ENCODE results near the gene SH3BP5L.

SH3BP5L gene

DNA sequence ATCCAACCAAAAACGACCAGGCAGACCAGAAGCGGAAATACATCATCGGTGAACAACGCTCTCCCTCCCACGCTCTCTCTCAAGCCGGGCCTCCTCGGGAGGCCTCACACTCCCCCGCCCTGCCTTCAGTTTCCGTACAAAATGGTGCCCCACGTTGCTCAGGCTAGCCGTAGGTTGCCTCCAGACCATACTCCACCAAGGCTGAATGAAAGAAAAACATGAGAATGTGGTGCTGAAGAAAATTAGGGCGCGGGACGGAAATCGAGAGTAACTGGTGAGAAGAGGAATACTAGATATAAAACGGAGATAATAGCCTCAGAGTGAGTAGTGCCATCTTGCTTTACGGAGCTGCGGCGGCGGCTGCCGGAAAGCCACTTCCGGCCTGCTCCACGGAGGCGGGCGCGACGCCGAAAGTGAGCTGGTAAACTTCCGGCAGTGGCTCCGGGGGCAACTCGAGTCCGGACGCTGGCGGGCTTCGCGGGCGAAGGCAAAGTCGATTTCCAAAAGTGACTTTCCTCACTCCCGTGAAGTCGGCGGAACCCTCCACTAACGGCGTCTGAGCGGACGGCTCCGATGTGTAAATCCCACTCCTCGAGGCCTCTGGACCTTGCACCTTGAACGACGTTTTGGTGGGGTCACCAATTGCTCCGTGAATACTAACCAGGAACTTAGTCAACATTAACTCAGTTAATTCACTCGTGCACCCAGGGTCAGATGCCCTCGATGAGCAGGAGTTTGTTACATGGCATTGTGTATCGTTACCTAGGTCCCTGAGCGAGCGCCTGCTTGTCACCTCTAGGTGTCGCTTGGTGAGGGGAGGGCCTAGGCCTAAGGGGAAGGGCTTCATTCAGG is at the start of gene SH3BP5L:
Gene SH3BP5L (minus strand): TSS at position 7 of the 852 bp plus-strand sequence. CDS start 980 bp downstream, outside the sequence.
- DNase-seq: peak; percentile 71 to 81 (median 75)

DNA sequence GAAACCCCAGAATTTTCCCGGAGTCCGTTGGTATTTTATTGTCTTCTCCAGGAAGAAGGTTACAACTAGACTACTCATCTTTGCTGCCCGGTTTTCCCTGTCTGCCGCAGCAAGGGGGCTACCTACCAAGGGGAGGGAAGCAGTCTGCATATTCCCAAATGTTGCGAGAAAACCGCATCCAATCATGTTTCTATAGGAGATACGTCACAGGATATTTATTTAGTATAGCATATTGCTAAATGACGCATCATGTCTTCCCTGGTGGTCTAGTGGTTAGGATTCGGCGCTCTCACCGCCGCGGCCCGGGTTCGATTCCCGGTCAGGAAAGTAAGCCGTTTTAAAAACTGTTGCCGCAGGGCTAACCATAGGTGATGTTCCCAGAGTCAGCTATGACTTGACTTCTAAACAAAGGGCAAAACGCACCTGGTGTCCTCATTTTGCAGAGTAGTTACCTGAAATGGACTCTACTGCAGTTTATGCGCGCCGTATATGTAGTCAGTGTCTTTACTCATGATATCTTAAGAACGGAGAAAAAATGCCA is 48.3 kb upstream of the SH3BP5L start:
- DNase-seq: peak; percentile 35 to 73 (median 44)

DNA sequence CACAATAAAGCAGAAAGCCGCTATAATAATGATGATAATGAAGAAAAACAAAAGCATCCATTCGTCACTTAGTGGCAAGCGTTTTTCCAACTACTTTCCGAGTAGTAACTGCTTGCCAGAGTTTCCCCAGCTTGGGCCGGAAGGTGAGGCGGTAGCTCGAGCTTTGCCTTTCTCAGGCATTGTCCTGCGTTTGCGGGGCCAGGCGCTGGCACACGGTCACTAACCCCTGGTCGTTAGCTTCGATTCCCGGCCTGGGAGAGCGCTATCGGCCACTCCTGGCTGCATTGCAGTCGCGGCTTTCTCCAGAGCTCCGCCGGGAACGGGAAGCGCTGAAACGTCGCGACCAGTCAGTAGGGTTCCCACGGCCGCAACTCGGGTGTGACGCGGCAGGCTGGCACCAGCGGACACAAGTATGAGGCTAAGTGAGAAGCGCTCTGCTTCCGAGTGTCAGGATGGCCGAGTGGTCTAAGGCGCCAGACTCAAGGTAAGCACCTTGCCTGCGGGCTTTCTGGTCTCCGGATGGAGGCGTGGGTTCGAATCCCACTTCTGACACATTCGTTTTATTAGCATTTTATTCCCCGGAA is 47.8 kb upstream of the SH3BP5L start:
- DNase-seq: peak; percentile 64 to 95 (median 81)

DNA sequence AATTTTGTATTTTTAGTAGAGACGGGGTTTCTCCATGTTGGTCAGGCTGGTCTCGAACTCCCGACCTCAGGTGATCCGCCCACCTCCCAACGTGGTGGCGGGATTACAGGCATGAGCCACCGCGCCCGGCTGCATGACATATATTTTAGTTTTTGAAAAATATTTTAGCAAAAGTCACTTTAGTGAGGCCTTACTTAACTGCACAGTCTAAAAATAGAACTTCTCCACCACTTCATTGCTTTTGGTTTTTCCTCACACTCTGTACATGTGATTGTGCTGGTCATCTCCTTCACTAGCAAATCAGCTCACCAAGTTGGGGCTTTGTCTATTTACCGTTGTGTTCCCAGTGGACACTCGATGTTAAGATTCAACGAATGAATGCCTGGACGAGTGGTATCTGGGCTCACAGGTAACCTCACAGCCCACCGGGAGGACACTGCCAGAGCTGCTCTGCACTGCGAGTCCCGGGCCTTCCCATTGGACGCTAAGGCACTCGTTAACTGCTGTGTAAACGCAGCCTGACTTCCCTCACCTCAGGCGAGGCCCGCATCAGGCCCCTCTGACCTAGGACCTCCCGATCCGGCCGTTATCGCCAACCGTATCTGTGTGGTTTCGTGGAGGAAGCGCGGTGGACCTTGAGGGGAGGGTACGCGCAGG is 47.2 kb upstream of the SH3BP5L start:
- DNase-seq: no peak

DNA sequence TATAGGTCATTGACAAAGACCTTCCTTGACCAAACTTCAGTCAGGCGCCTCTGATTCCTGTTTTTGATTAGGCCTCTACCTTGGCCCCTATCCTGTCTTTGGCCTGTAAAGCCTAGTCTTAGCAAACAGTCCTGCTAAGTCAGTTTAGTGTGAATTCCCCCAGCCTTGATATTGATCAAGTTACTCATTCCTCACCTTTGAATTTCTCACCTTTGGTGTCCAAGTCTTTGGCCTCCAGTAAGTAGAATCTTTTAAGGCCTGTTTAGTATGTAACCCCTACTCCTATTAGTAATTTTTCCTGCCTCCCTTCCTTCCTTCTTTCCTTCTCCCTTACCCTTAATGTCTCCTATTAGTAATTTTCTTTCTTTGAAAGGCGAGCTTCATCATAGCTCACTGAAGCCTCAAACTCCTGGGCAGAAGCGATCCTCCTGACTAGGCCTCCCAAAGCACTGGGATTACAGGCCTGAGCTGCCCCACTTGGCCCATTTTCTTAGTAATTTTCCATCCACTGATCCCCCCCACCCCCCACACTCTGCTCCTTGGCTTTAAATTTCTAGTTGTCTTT is 46.2 kb upstream of the SH3BP5L start:
- DNase-seq: no peak

DNA sequence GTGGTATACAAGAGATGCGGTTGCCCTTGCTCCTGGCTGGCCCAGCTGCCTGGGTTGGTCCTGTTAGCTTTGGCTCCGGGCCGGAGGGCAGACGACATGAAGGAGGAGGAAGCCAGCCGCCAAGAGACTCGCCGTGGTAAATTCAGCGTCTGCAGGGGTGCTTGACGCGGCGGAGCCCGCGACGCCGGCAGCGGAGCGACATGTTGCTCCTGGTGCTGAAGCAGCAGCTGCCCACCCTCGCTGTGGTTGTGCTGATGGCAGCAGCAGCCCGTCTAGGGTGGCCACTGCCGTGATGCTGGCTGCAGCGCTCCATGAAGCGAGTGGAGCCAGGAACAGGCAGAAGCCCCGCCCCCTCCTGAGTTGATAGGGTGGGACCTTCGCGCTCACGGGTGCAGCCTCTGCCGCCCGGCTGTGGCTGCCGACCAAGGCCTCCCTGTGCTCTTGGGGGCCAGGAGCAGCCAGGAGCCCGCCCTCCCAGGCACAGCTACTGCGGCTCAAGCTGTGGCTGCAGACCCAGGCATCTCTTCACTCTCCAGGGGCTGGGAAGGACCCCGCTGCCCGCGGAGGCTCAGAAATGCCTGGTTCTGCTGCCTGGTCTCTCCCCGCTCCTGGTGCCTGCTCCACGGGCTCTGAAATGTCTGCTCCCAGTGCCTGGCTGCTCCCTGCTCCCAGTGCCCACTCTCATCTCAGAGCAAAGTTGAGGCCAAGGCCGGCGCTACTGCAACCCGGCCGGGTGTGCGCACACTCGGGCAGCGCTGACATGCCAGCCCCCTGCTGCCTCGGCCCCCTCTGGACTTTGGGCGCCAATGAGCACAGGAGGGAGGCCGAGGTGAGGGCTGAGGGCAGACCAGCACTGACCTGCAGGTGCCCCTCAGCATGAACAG is 37.5 kb upstream of the SH3BP5L start:
- peak; percentile 36 to 55 (median 54) for DNase-seq

DNA sequence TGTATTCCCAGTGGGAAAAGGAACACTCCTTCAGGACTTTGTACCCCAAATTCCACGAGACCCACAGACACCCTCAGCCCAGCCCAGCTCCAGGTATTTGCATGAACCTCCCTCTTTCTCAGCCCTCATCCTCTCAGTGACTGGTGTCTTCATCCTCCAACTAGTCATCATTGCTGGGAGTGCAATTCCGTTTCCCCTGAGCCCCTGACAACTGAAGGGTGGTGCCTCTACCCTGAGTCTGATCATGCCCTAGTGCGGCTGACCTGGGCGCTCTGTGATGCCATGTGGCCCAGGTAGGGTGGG is 36.9 kb upstream of the SH3BP5L start:
- DNase-seq: no peak

DNA sequence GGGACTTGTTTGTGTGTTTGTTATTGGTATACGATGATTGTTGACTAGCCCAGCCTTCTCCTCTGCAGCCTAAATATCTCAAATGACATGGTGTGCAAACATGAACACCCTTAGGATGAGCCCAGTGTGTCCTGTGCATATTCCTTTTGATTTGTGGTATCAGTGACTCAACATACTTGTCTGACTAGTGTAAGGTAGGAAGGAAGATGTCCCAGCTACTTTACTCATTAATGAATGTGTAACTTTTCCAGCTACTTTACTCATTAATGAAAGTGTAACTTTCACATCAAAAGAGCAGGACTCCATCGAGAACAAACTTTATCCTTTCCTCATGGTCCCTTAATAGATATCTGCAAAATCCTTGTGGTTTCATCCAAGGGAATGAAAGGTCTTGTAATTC is 35.9 kb upstream of the SH3BP5L start:
- DNase-seq: no peak

DNA sequence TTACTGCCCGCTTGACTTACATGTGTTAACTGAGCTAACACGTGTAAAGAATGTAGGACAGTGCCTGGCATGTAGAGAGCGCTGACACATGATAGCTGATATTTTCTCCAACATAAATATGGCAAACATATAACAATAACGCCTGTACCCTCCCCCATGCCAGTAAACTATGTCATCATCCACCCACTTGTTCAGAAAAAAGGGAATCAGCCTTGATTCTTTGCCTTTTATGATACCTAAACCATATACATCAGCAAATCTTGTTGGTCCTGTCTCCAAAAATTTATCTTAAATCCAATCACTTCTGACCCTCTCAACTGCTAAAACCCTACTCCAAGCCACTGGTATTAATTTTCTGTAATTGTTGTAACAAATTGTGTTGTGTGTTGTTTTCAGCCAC is 34.3 kb upstream of the SH3BP5L start:
- no peak for DNase-seq

DNA sequence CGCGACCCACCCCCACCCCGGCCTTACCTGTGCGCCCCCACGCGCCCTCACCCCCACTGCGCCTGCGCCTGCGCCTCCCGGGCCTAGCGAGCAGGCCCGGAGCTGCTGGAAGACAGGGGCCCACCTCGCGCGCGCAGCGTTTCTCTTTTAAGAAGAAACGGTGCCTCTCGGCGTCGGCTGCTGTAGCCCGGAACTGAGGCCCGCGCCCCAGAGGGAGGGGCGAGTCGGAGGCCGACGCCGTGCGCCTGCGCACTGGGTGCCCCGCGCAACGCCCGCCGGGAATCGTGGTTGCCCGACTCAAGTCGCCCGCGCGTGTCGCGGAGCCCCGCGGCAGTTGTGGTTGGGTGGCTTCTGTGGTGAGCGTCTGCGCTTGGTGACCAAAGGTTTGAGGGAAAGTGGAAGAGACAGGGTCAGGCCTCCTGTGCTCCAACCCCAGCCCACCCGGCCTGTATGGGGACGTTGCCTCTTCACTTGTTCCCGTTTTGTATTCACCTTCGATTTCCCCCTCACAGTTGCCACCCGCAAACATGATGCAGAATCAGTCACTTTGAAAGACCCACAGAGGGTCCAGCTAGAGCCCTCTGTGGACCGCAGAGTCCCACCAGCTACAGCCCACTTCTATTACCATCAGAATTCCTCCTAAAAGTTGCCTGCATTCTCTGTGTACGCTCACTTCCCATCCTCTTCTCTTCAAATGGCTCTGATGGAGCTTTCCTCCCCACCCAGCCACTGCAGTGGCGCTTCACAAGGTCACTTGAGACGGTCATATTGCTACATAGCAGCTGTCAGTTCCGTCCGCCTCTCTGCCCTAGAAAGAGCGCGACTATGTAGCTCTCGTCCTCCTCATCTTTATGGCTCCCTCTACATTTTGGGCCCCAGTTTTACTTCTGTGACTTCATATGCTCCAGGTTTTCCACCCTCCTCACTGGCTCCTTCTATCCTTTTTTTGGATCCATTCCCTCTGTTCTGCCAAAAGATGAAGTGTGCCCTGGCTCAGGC is 33.5 kb upstream of the SH3BP5L start, which contains the start of gene ZNF692:
Gene ZNF692 (minus strand): TSS at position 195 of the 999 bp plus-strand sequence. CDS start 776 bp downstream, outside the sequence.
- DNase-seq: peak; percentile 91 to 97 (median 93)

DNA sequence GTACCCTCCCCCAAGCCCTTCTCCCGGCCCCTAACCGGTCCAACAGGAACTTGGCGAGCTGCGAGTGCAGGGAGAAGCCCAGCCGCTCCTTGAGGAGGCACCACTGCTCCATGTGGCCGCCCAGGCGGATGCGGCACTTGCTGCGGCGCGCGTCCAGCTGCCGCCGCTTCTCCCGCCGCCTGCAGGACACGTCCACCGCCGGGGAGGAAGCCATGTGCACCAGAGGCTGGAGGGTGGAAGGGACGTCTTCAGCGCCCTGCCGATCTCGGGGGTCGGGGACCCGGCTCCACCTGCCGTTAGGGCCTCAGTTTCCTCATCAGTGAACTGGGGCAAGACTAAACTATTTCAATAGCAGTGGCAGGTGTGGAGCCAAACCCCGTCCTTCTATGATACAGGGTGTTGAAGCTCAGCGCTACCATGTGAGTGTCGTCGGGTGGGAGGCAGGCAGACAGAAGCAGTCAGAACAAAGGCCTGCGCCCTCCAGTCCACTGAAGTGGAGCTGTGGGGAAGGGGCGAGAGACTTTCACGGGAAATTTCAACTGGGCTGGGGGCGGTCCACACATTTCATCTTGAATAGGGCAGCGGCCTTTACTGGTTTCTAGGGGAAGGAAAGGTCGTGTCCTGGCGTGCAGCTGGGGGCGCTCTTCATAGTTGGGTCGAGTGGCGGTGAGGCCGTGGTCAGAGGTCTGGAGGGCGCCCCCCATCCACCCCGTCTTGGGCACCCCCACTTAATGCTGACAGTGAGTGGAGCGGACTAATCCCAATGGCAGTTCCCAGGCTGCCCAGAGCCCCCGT is 32.6 kb upstream of the SH3BP5L start:
- DNase-seq: no peak

DNA sequence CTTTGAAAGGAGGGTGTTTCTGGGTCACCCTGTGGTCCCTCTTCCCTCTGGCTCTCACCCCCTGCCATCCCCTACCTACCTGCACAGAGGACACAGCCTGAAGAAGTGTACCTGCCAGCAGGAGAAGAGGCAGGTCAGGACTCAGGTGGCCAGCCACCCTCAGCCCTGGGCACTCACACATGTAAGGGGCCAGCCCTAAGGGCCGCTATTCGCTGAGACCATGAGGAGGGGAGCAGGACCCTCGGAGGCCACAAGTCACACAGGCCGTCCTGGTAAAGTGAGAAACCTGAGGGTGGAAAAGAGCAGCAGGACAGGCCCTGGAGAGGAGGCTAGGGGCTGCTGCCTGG is 32.0 kb upstream of the SH3BP5L start:
- DNase-seq: no peak

DNA sequence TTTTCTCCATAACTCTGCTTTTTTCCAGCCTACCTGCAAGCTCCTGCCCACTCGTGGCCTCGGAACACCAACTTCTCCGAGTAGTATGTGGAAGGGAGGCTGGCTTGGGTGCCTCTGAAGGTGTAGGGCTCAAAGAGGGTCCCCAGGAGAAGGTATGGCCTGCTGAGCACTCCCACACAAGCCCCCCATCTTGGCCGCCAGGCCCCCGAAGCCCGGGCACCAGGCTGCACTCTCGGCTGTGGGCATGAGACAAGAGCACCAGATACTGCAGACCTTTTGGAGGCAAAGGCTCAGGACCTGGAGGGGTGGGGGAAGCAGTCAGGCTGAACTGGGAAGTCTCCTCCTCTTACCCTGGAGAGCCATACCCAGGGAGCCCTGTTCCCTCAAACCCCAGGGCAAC is 31.5 kb upstream of the SH3BP5L start:
- no peak for DNase-seq

DNA sequence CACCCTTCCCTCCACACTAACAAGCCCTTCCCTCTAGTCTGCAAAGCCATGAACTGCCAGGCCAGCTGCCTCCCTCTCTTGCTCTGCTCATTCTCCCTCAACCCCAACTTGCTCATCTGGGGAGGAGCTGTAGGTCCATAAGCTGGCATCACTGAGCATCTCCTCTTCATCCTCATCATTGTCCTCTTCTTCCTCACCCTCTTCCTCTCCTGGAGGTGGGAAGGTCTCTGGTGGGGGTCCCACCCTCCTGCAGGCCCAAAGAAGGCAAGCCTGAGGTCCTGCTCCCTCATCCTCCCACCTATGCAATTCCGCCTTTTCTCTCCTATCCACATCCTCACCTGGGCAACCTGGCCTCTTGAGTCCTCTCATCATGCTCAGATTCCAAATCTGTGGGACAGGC is 30.5 kb upstream of the SH3BP5L start:
- no peak for DNase-seq

DNA sequence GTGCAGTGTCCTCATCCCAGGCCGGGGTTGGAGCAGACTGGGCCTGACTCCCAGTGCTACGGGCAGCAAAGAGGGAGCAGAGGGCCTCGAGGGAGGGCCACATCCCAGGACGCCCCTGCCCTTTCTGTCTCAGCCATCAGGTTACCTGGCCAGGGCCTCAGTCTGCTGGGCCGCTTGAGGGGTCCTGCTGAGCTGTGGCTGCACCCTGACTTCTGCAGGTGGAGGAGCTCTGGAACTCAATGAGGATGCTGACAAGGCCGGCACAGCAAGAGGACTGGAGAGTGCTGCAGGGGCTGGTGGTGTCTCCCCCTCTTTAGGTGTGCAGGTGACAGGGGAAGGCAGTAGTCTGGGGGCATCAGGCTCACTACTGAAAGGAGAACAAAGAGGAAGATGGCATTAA is 29.9 kb upstream of the SH3BP5L start:
- no peak for DNase-seq

DNA sequence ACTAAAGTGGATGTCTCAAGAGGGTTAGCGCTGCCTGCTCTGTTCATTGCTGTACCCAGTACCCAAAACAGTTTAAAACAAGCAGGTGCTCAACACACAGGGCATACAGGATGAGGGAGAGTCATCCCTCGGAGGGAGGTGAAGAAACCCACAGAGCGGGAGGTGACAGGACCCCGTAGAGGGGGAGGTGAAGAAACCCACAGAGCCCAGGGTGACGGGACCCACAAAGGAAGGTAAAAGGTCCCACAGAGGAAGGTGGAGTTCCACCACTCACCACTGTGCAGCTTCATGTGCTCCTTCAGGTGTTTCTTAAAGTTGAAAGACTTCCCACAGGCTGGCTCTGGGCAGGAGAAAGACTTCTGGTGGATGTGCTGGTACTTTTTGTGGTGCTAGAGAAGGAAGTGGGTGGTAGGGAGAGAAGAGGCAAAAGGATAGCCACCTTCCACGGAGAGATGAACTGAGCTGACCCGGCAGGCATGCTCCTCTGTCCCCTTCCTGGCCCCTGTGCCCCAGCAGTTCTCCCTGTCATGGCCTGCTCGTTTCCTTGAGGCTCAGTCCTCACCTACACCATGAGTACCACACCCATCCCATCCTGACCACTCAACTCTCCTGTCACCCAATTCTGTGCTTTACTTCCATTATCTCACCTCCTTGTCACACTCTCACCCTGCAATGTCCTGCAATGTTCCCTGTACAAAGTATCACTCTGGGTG is 28.1 kb upstream of the SH3BP5L start:
- DNase-seq: no peak

DNA sequence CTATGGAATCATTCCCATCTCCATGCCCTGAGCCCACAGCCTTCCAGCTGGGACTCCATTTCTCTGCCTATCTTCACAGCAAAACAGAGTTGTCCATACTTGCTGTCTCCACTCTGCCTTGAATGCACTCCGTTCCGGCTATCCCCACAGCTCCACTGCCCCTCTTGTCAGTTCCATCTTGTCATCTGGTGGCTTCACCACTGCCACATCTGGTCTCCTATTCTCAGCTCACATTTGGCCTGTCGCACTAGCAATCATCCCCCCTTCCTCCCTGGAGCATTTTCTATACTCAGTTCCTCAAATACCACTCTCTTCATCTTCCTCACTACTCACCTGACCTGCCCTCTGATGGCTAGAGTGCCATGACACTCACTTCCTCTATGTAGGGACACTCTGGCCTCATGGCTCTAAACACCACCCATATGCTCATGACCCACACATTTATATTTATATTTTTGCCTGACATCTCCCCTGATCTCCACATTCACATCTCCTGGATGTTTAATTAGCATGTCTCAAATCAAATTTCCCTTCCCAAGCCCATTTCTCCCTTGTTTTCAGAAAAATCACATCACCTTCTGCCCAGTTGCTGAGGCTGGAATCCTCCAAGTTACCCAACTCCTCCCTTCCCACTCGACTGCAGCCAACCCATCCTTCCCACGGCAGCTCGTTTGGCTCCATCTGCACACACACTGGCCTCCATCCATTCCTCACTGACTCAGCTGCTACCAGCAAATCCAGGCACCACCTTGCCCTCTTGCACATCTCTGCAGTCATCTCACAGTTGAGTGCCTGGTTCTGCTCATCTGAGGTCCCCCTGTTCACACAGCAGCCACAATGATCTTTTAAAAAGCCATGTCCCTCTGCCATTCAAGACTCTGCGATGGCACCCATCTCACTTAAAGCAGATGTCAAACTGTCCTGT is 27.0 kb upstream of the SH3BP5L start:
- DNase-seq: no peak

DNA sequence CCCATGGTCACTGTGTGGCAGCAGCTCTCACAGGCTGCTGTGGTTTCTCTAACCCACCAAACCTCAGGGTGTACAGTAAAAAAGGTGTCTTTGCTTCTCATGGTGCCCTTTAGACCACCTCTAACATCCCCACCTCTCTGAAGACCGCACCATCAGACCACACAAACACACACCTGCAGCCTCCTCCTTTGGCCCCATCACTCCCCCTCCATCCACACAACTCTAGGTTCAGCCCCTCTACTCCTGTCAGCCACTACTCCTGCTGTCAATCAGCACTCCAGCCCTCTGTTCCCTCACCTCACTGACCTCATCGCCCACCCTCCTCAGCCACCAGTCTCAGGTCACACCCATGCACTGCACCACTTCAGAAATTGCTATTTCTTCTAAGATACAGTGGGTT is 25.7 kb upstream of the SH3BP5L start:
- DNase-seq: no peak

Data from activated CD4-positive, CD25-positive, alpha-beta regulatory T cell (primary cell).